GM19452 (cell line): ENCODE data around the gene CDH23.

Experiments used
- ATAC-seq: cut with Tn5 transposase; IDR thresholded peaks from one replicate; pipeline ENCODE4 v1.9.1; 2021; ENCODE audit not compliant: unreplicated experiment

CDH23 gene

GRCh38 chr10:71802235-71802634, 405.5 kb downstream of the CDH23 start:
- ATAC-seq: no peak

GRCh38 chr10:71802715-71803488, 406.2 kb downstream of the CDH23 start:
- no peak for ATAC-seq

- ATAC-seq: no peak
Measured at GRCh38 chr10:71804077-71804476, 407.4 kb downstream of the CDH23 start.

GRCh38 chr10:71805776-71806703, 409.3 kb downstream of the CDH23 start:
- ATAC-seq: no peak

GRCh38 chr10:71806704-71807556, 410.2 kb downstream of the CDH23 start:
- no peak for ATAC-seq

GRCh38 chr10:71807557-71808510, 411.1 kb downstream of the CDH23 start:
- no peak for ATAC-seq

GRCh38 chr10:71809628-71810027, 412.9 kb downstream of the CDH23 start:
- no peak for ATAC-seq

- ATAC-seq: no peak
Measured at GRCh38 chr10:71810048-71810750, 413.5 kb downstream of the CDH23 start.

GRCh38 chr10:71811351-71811750, 414.6 kb downstream of the CDH23 start:
- no peak for ATAC-seq

GRCh38 chr10:71812016-71812912, 415.5 kb downstream of the CDH23 start:
- peak; percentile 51 for ATAC-seq

GRCh38 chr10:71812913-71813590, 416.3 kb downstream of the CDH23 start:
- ATAC-seq: no peak

- no peak for ATAC-seq
Measured at GRCh38 chr10:71814922-71815411, 418.2 kb downstream of the CDH23 start.

- ATAC-seq: no peak
Measured at GRCh38 chr10:71815515-71816130, 418.9 kb downstream of the CDH23 start.

- no peak for ATAC-seq
Measured at GRCh38 chr10:71816421-71816851, 419.7 kb downstream of the CDH23 start.

GRCh38 chr10:71816936-71817618, 420.4 kb downstream of the CDH23 start:
- ATAC-seq: no peak

- ATAC-seq: no peak
Measured at GRCh38 chr10:71817831-71818655, 421.3 kb downstream of the CDH23 start.
